Nucleus accumbens (tissue), 56 donors: Measurements from ENCODE around the gene CROCC2.
"Not testable (repeated sequence)": the region's sequence is repeated elsewhere in the genome, so short reads cannot be mapped to it uniquely, and the experiment has no call there.

Experiments
- DNase-seq, 56 donors: peaks; one replicate each; lab custom pipeline; 2025; lab: John Stamatoyannopoulos, UW

CROCC2 gene

DNA sequence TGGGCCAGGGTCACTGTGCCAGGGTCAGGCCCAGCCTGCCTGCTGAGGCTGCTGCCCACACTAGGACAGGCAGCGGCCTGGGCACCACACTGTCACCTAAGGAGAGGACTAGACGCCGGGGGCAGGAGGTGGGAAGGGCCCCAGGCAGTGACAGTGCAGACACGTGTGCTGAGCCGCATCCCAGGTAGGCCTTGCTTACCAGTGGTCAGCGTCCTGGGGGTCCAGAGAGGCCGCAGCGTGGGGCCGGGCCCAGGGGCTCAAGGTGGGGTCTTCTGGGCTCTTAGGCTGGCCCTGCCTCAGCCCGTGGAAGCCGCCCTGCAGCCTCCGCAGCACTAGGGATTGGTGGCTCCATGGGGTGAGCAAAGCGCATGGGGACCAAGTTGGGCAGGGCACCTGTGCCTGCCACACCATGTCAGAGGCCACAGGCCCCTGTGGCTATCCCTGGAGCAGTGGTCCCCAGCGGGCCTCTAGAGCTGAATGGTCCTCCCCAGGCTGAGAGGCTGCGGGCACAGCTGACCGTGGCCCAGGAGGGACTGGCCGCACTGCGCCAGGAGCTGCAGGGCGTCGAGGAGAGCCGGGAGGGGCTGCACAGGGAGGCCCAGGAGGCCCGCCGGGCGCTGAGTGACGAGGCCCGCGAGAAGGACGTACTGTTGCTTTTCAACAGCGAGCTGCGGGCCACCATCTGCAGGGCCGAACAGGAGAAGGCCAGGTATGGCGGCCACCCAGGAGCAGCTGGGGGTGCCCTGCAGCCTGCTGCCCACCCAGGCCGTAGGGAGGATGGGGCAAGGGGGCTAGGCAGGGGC is 57.1 kb downstream of the CROCC2 start:
- no peak for DNase-seq

- no peak for DNase-seq
These were observed 58.0 kb downstream of the CROCC2 start for GRCh38 chr2:240963868-240964703.

DNA sequence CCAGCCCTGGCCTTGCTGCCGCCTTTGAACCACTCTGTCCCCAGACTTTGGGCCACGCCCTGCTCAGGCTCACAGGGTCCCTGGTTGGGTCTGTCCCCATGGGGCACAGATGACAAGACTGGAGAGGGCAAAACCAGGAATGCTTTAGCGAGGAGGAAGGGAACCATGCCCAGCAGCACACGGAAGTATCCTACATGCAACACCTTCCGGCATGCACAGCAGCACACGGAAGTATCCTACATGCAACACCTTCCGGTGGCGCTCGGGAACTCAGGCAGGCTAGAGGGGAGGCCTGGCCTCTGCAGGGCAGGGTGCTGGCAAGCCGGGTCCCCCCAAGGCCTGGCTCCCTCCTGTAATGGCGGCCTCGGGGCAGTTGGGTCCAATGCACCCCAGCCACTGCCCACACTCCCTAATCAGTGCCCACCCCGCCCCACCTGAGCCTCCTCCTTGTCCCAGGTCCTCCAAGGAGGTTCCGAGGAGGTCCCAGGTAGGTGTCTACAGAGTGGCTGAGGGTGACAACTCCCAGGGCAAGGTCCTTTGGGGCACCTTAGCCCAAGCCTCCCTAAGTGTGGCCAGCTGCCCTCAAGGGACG is 58.7 kb downstream of the CROCC2 start:
- DNase-seq, result no peak

GRCh38 chr2:240965296-240965904 is 59.3 kb downstream of the CROCC2 start:
- DNase-seq, result no peak

- DNase-seq, result no peak
These were observed 59.8 kb downstream of the CROCC2 start for GRCh38 chr2:240965905-240966456.

GRCh38 chr2:240966457-240966905 is 60.3 kb downstream of the CROCC2 start:
- no peak for DNase-seq

GRCh38 chr2:240966906-240967680 is 61.0 kb downstream of the CROCC2 start:
- DNase-seq, result no peak

DNA sequence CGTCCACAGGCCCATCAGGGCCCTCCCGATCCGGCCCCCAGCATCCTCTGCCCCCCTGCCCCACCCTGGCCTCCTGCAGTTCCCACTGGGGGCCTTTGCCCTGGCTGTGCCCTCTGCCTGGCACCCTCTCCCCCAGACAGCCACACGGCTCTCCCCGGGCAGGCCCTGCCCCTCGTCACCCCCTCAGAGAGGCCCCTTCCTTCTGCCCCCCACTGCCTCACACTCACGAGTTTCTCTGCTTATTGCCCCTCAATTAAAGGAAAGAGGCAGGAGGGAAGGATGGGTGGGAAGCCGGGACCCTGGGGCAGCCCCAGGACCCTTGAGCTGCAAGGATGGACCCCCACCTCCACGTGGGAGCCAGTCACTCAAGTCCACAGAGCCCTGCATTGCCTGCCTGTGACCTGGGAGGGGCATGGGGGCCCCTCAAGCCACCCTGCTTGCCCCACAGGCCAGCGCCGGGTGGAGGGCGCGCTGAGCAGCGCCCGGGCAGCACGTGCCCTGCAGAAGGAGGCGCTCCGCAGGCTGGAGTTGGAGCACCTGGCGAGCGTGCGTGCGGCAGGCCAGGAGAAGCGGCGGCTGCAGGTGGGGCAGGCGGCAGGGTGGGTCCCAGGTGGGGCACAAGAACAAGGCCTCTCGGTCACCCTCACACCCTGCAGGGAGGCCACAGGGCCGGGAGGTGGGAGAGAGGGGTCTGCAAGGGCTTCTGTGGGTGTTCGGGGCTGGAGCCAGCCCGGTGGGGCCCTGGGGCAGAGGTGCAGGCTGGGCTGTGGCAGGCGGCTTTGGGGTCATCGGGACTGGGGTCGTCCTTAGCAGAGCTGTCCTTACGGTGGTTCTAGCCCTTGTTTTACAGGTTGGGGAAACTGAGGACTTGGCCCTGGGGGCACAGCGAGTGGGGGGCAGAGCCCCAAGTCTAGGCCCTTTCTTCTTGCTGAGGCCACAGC is 61.8 kb downstream of the CROCC2 start:
- no peak for DNase-seq

GRCh38 chr2:240968731-240969624 is 62.8 kb downstream of the CROCC2 start:
- DNase-seq, result peak in 3 of 56 donors; percentile 21 to 58 (median 26)

GRCh38 chr2:240970104-240970503 is 64.0 kb downstream of the CROCC2 start:
- DNase-seq, result no peak

DNA sequence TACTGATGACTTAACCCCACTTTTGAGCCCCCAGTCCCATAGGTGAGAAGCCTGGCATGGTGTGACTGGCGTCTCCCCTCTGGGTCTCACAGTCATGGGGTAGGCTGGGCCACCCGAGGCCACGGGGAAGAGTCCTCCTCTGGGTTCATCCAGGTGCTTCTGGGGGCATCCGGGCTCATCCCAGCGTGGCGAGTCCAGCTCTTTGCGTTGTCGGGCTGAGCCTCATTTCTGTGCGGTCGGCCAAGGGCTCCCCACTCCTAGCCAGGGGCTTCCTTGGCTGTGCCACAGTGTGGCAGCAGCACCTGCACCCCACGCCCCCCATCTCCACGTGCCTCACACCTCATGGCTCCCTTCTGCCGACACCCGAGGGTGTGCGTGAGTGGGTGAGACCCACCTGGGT is 64.7 kb downstream of the CROCC2 start:
- DNase-seq, result no peak

- no peak for DNase-seq
These were observed 66.1 kb downstream of the CROCC2 start for GRCh38 chr2:240972201-240972600.

- DNase-seq, result peak in 40 of 56 donors; percentile 15 to 76 (median 46)
These were observed 66.7 kb downstream of the CROCC2 start for GRCh38 chr2:240972636-240973521.

- DNase-seq, result no peak
These were observed 68.8 kb downstream of the CROCC2 start for GRCh38 chr2:240974771-240975572.

GRCh38 chr2:240975903-240976302 is 69.8 kb downstream of the CROCC2 start:
- DNase-seq, result not testable (repeated sequence)

DNA sequence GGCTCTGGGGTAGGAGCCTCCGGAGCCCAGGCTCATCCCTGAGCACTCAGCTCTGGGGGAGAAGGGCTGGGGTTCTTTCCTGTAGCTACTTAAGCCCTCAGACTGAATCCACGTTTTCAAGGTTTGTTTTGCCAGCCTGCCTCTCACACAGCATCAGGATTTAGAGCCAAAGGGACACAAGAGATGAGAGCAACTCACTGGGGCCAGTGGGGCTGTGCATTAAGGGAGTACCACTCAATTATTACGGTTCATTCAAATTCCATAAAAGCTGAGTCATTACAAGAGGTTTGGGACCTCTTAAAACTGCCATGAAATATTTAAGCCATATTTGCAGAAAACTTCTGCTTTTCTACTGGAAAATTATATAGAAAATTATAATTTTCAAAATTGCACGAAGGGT is 75.1 kb downstream of the CROCC2 start:
- DNase-seq, result no peak
